Measurements from ENCODE around the gene ARPC2. TPM values are rescaled to one million over a fixed set of nuclear protein-coding genes. Genes with fewer than 3 reads are reported as not detected.

Gene ARPC2
- total and polyA plus RNA-seq, 2 of the 13 experiments (the other 11 are each of a cell fraction or from before 2014, with no cell fraction given), result 168 to 303 TPM

DNA sequence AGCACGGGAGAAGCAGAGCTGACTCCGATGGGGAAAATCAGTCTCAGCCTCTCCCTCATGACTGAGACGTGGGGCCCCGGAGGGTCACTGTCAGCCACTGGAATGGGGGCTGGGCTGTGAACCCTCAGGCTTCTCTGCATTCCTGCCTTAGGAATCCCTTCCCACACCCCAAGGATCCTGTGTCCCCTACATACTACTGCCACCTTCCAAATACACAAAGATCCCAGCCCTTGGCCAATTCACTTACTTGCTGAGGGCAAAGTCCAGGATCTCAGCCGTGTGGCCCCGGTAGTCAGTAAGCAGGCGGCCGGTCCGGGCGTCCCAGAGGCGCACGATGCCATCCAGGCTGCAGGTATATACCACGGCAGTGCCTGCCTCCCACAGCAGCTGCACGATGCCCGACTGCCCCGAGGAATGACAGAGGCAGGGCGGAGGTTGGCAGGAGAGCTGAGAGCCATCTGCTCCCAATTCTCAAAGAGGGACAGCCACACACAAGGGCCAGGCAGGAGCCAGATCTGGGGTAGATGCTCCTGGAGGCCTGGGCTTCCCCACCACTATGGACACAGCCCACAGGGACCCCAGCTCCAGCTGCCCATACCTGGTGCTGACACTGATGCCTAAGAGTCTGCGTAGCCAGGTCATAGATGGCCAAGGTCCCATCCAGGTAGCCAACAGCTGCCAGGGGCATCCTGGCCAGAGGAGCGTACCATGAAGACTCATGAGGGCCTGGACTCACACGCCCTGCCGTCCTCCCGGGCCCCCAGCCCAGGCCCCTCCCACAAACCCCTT is 48.0 kb downstream of the ARPC2 start (continued):
- TF ChIP-seq TRIM22 (IDR thresholded peaks at IDR 0.05), result no peak
- TF ChIP-seq ZNF138 (CRISPR knock-in tag; IDR thresholded peaks at IDR 0.05; ENCODE audit: low read depth), result no peak
- TF ChIP-seq, protein P1, sequence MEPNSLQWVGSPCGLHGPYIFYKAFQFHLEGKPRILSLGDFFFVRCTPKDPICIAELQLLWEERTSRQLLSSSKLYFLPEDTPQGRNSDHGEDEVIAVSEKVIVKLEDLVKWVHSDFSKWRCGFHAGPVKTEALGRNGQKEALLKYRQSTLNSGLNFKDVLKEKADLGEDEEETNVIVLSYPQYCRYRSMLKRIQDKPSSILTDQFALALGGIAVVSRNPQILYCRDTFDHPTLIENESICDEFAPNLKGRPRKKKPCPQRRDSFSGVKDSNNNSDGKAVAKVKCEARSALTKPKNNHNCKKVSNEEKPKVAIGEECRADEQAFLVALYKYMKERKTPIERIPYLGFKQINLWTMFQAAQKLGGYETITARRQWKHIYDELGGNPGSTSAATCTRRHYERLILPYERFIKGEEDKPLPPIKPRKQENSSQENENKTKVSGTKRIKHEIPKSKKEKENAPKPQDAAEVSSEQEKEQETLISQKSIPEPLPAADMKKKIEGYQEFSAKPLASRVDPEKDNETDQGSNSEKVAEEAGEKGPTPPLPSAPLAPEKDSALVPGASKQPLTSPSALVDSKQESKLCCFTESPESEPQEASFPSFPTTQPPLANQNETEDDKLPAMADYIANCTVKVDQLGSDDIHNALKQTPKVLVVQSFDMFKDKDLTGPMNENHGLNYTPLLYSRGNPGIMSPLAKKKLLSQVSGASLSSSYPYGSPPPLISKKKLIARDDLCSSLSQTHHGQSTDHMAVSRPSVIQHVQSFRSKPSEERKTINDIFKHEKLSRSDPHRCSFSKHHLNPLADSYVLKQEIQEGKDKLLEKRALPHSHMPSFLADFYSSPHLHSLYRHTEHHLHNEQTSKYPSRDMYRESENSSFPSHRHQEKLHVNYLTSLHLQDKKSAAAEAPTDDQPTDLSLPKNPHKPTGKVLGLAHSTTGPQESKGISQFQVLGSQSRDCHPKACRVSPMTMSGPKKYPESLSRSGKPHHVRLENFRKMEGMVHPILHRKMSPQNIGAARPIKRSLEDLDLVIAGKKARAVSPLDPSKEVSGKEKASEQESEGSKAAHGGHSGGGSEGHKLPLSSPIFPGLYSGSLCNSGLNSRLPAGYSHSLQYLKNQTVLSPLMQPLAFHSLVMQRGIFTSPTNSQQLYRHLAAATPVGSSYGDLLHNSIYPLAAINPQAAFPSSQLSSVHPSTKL (CRISPR knock-in tag; IDR thresholded peaks at IDR 0.05), result peak; percentile 59
- no peak; the same call in 1 of the 2 replicates for TF ChIP-seq TFDP1 (CRISPR knock-in tag; IDR thresholded peaks at IDR 0.05; ENCODE audit: borderline replicate concordance)
- TF ChIP-seq BRD4 (CRISPR knock-in tag; IDR thresholded peaks at IDR 0.05), result no peak
- peak; percentile 56; the same call in 1 of the 2 replicates for TF ChIP-seq ZMYM4 (CRISPR knock-in tag; IDR thresholded peaks at IDR 0.05)
- no peak for TF ChIP-seq ZNF274 (CRISPR knock-in tag; IDR thresholded peaks at IDR 0.05)
- TF ChIP-seq ZNF253 (CRISPR knock-in tag; IDR thresholded peaks at IDR 0.05; ENCODE audit: borderline replicate concordance), result no peak; the same call in 1 of the 2 replicates
- no peak for TF ChIP-seq ZNF207 (IDR thresholded peaks at IDR 0.05; ENCODE audit: borderline replicate concordance)
- TF ChIP-seq PBX2 (CRISPR knock-in tag; IDR thresholded peaks at IDR 0.05), result no peak
- TF ChIP-seq KLF13 (CRISPR knock-in tag; IDR thresholded peaks at IDR 0.05), result no peak
- TF ChIP-seq, protein P2, sequence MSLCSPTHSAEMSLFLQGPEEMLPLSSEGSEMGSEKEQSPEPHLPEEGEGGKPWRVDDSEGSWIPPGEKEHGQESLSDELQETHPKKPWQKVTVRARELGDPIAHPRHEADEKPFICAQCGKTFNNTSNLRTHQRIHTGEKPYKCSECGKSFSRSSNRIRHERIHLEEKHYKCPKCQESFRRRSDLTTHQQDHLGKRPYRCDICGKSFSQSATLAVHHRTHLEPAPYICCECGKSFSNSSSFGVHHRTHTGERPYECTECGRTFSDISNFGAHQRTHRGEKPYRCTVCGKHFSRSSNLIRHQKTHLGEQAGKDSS (CRISPR knock-in tag; IDR thresholded peaks at IDR 0.05; ENCODE audit: borderline replicate concordance, low read depth), result no peak
- TF ChIP-seq FIP1L1 (IDR thresholded peaks at IDR 0.05; ENCODE audit: borderline replicate concordance, insufficient read depth, low read depth, low read length), result no peak
- TF ChIP-seq, protein P3, sequence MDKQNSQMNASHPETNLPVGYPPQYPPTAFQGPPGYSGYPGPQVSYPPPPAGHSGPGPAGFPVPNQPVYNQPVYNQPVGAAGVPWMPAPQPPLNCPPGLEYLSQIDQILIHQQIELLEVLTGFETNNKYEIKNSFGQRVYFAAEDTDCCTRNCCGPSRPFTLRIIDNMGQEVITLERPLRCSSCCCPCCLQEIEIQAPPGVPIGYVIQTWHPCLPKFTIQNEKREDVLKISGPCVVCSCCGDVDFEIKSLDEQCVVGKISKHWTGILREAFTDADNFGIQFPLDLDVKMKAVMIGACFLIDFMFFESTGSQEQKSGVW (CRISPR knock-in tag; IDR thresholded peaks at IDR 0.05; ENCODE audit: borderline replicate concordance), result no peak
- TF ChIP-seq ZNF768 (CRISPR knock-in tag; IDR thresholded peaks at IDR 0.05), result no peak
- peak; percentile 21; the same call in 1 of the 2 replicates for TF ChIP-seq ZFX (CRISPR knock-in tag; IDR thresholded peaks at IDR 0.05; ENCODE audit: low read depth)
- no peak for TF ChIP-seq MZF1 (CRISPR knock-in tag; IDR thresholded peaks at IDR 0.05; ENCODE audit: borderline replicate concordance)
- TF ChIP-seq ISX (CRISPR knock-in tag; conservative IDR thresholded peaks at IDR 0.05), result no peak
- TF ChIP-seq ZNF879 (CRISPR knock-in tag; IDR thresholded peaks at IDR 0.05), result no peak
- TF ChIP-seq BORCS8-MEF2B (CRISPR knock-in tag; IDR thresholded peaks at IDR 0.05), result no peak
